Endothelial cell of umbilical vein (primary cell): ENCODE data around the gene ZNF735. TPM values are rescaled to one million over a fixed set of nuclear protein-coding genes. Genes with fewer than 3 reads are reported as not detected.

Experiments
- BruUV-seq: library from RNA; stranded (reverse); fragments of 400-500 nt; replicated peaks from 2 replicates; lab custom pipeline; 2021; lab: Mats Ljungman, UMichigan
- CTCF ChIA-PET: fragments of 300-600, 350-600 bp; sonication (Branson Sonifier 250); formaldehyde crosslinking; loops from one replicate; lab custom pipeline; 2021; ENCODE audit warnings: antibody characterized with exemption, inconsistent platforms; lab: Charles Lee
- POLR2A ChIA-PET: fragments of 300-600, 350-600 bp; sonication (Branson Sonifier 250); formaldehyde crosslinking; loops from one replicate; lab custom pipeline; 2021; ENCODE audit warnings: antibody characterized with exemption, inconsistent platforms; lab: Charles Lee
- DNase-seq: peaks from one replicate; pipeline ENCODE4 v3.0.0-alpha.2; 2011; ENCODE audit warnings: low read depth, low spot score
- FAIRE-seq: peaks from 2 replicates; lab custom pipeline; 2011; peaks lifted over from hg19 to GRCh38; lab: Jason Lieb, UNC
- H2AFZ ChIP-seq: 2 replicates; pipeline ENCODE4 v1.6.0; 2012; ENCODE audit warnings: low read depth, low read length, control low read depth, inconsistent platforms
- H3K27ac ChIP-seq: 2 replicates; pipeline ENCODE4 v1.5.1; 2011; ENCODE audit warnings: low read depth, mild to moderate bottlenecking, control low read depth, low read length, moderate library complexity; ENCODE audit not compliant: insufficient read depth
- H3K27me3 ChIP-seq, 2 experiments: 2 replicates each; pipeline versions ENCODE4 v1.6.0 to v1.6.1; 2011; ENCODE audit warnings: low read length in 2 of 2, mixed read lengths in 1 of 2; ENCODE audit not compliant: control insufficient read depth in 2 of 2, insufficient read depth in 2 of 2
- H3K36me3 ChIP-seq, 2 experiments: 2 replicates in 1 of 2; 3 replicates in 1 of 2; pipeline ENCODE4 v1.5.1; 2011; ENCODE audit warnings: low read length in 2 of 2, mild to moderate bottlenecking in 1 of 2, moderate library complexity in 1 of 2; ENCODE audit not compliant: control insufficient read depth in 2 of 2, insufficient read depth in 2 of 2; ENCODE audit errors: extremely low read depth in 1 of 2
- H3K4me1 ChIP-seq: 3 replicates; pipeline ENCODE4 v1.5.1; 2011; ENCODE audit warnings: mild to moderate bottlenecking, low read length; ENCODE audit not compliant: control insufficient read depth, insufficient read depth; ENCODE audit errors: extremely low read depth
- H3K4me2 ChIP-seq: 2 replicates; pipeline ENCODE4 v1.6.1; 2011; ENCODE audit warnings: low read length, control low read depth, mixed read lengths; ENCODE audit not compliant: insufficient read depth
- H3K4me3 ChIP-seq, 3 experiments: fragments of 200-600 bp in 1 of 3; sonication (generic), shearing (Covaris generic) in 1 of 3; replicated peaks in 1 of 3; 2 replicates each; pipeline ENCODE4 v1.5.1; 2011 to 2016; ENCODE audit warnings: control low read depth in 3 of 3, low read length in 3 of 3, mild to moderate bottlenecking in 2 of 3, inconsistent platforms in 1 of 3, low read depth in 1 of 3, moderate library complexity in 1 of 3; ENCODE audit not compliant: insufficient read depth in 1 of 3
- H3K79me2 ChIP-seq: 2 replicates; pipeline ENCODE4 v1.6.0; 2012; ENCODE audit warnings: low read length, inconsistent platforms; ENCODE audit not compliant: control insufficient read depth, insufficient read depth
- H3K9ac ChIP-seq: replicated peaks from 2 replicates; pipeline ENCODE3; 2011; ENCODE audit warnings: low read length, control low read depth; ENCODE audit not compliant: insufficient read depth; ENCODE audit errors: extremely low read depth
- H3K9me1 ChIP-seq: replicated peaks from 3 replicates; pipeline ENCODE4 v1.6.0; 2011; ENCODE audit warnings: mild to moderate bottlenecking, low read length; ENCODE audit not compliant: control insufficient read depth, insufficient read depth; ENCODE audit errors: extremely low read depth
- H3K9me3 ChIP-seq: replicated peaks from 2 replicates; pipeline ENCODE4 v1.5.1; 2012; ENCODE audit warnings: low read length, inconsistent platforms; ENCODE audit not compliant: control insufficient read depth, insufficient read depth
- H4K20me1 ChIP-seq: replicated peaks from 2 replicates; pipeline ENCODE3; 2011; ENCODE audit warnings: mild to moderate bottlenecking, low read length; ENCODE audit not compliant: control insufficient read depth, insufficient read depth; ENCODE audit errors: extremely low read depth
- CTCF ChIP-seq, 2 donors: IDR thresholded peaks; 1 replicate in 1 of 2; 2 replicates in 1 of 2; pipeline ENCODE4 v1.5.1; 2011; ENCODE audit warnings: low read length in 2 of 2, mild to moderate bottlenecking in 2 of 2, moderate library complexity in 2 of 2, control low read depth in 1 of 2, inconsistent platforms in 1 of 2, low read depth in 1 of 2; ENCODE audit not compliant: insufficient read depth in 1 of 2; ENCODE audit errors: extremely low read depth in 1 of 2
- EZH2 ChIP-seq: IDR thresholded peaks from 2 replicates; pipeline ENCODE4 v1.6.1; 2012; ENCODE audit warnings: borderline replicate concordance, low read depth, mild to moderate bottlenecking, moderate library complexity, low read length, inconsistent platforms; ENCODE audit not compliant: severe bottlenecking
- FOS ChIP-seq: IDR thresholded peaks from 2 replicates; pipeline ENCODE4 v1.6.1; 2011; ENCODE audit warnings: mild to moderate bottlenecking, low read length, moderate library complexity, borderline replicate concordance; ENCODE audit not compliant: insufficient read depth
- GATA2 ChIP-seq: IDR thresholded peaks from 2 replicates; pipeline ENCODE4 v1.7.0; 2011; ENCODE audit warnings: low read depth, mild to moderate bottlenecking, moderate library complexity, mixed read lengths, low read length; ENCODE audit not compliant: insufficient read length, insufficient read depth
- JUN ChIP-seq: IDR thresholded peaks from 2 replicates; pipeline ENCODE4 v1.6.1; 2011; ENCODE audit warnings: borderline replicate concordance, low read depth; ENCODE audit not compliant: insufficient read length, insufficient read depth
- MAX ChIP-seq: IDR thresholded peaks from 2 replicates; pipeline ENCODE4 v1.6.1; 2011; ENCODE audit not compliant: insufficient read depth, insufficient read length
- MYC ChIP-seq: IDR thresholded peaks from one replicate; pipeline ENCODE4 v1.6.1; 2011; ENCODE audit warnings: mild to moderate bottlenecking, low read depth, low read length
- POLR2A ChIP-seq: IDR thresholded peaks from 2 replicates; pipeline ENCODE4 v1.6.1; 2012; ENCODE audit warnings: low read depth, mild to moderate bottlenecking, control low read depth, low read length
- POLR2AphosphoS5 ChIP-seq: IDR thresholded peaks from 2 replicates; pipeline ENCODE4 v1.6.1; 2012; ENCODE audit warnings: low read depth, mild to moderate bottlenecking, control low read depth, low read length, moderate library complexity; ENCODE audit not compliant: insufficient read depth
- dilution Hi-C: fragments of 300-500 bp; cut with MboI; formaldehyde crosslinking; loops from one replicate; pipeline ENCODE4 v1.15.0; 2019; ENCODE audit warnings: low sequenced_read_pairs; ENCODE audit not compliant: extremely low pct_ligation_motif_present
- intact Hi-C: fragments of 100-400 bp; cut with micrococcal nuclease; formaldehyde crosslinking; loops from one replicate; pipeline ENCODE4 v1.10.0; 2022
- polyA plus RNA-seq, 4 experiments: library from polyadenylated mRNA; depleted of rRNA in 3 of 4; stranded (reverse) in 3 of 4; unstranded in 1 of 4; fragments of >200 nt; gene quantifications; 2 replicates each; pipeline versions ENCODE4 v1.2.1 to v1.2.3, GENCODE V29; 2011 to 2012; ENCODE audit warnings: missing spikeins in 1 of 4
- total RNA-seq: library from RNA; stranded (reverse); gene quantifications from 2 replicates; pipeline ENCODE4 v1.2.3, GENCODE V29; 2021

Gene ZNF735
- total and polyA plus RNA-seq, 2 donors (not counting 3 experiments of a cell fraction or from before 2014, with no cell fraction given), result not detected

GRCh38 chr7:64174941-64175340 is 32.1 kb upstream of the ZNF735 start:
- FAIRE-seq, result no peak
- BruUV-seq, result no TSS peak
- DNase-seq, result no peak
- Histone ChIP-seq H3K36me3 (no peaks in the 10 kb centered on the region), H4K20me1 (no peaks in the 10 kb centered on the region), H3K27me3 (no peaks in the 10 kb centered on the region), H3K9ac (no peak overlapping the region), H3K4me3 (no peak overlapping the region), H3K9me1 (no peaks in the 10 kb centered on the region), H2AFZ (no peak overlapping the region), H3K4me1 (no peaks in the 10 kb centered on the region), H3K27ac (no peak overlapping the region), H3K9me3 (no peaks in the 10 kb centered on the region), H3K79me2 (no peaks in the 10 kb centered on the region), H3K4me2 (no peak overlapping the region)
- TF ChIP-seq EZH2 (no peak), CTCF (IDR thresholded peaks at IDR 0.05; ENCODE audit: extremely low read depth in 1 of 2, insufficient read depth in 1 of 2, low read depth in 1 of 2, low read length in 2 of 2) (no peak), POLR2AphosphoS5 (no peak), POLR2A (no peak), GATA2 (no peak), MAX (no peak), JUN (no peak), MYC (no peak), FOS (no peak)
- CTCF ChIA-PET, result no interaction called here
- POLR2A ChIA-PET, result no interaction called here
- intact Hi-C loops, result no loop called here
- dilution Hi-C loops, result no loop called here
